Panc1 (cell line): ENCODE measurements around the gene RGMA. TPM values are rescaled to one million over a fixed set of nuclear protein-coding genes. Genes with fewer than 3 reads are reported as not detected.

ENCODE experiments used
- ATAC-seq: fragments of 200-7000 bp; cut with Tn5 transposase; 2 replicates; pipeline ENCODE4 v1.9.1; 2020; ENCODE audit warnings: mild to moderate bottlenecking, moderate library complexity
- BruUV-seq: library from RNA; stranded (reverse); fragments of 400-500 nt; replicated peaks from 2 replicates; lab custom pipeline; 2021; lab: Mats Ljungman, UMichigan
- CTCF ChIA-PET: fragments of 300-600 bp; sonication (Branson Sonifier 250); formaldehyde crosslinking; loops from one replicate; lab custom pipeline; 2022; ENCODE audit warnings: antibody characterized with exemption; lab: Charles Lee
- POLR2A ChIA-PET: fragments of 300-600 bp; sonication (Branson Sonifier 250); formaldehyde crosslinking; loops from one replicate; lab custom pipeline; 2022; ENCODE audit warnings: antibody characterized with exemption; lab: Charles Lee
- DNase-seq: peaks from one replicate; pipeline ENCODE4 v3.0.0-alpha.2; 2010; ENCODE audit warnings: low read depth, low spot score
- H3K27ac ChIP-seq: 2 replicates; pipeline ENCODE4 v1.5.1; 2011; ENCODE audit warnings: mild to moderate bottlenecking, low read length, inconsistent platforms
- H3K27me3 ChIP-seq: fragments of 200-500 bp; sonication (Bioruptor generic); 2 replicates; pipeline ENCODE4 v1.6.0; 2014; ENCODE audit warnings: low read length, inconsistent platforms; ENCODE audit not compliant: control insufficient read depth, insufficient read depth
- H3K36me3 ChIP-seq: fragments of 200-500 bp; sonication (Bioruptor generic); 2 replicates; pipeline ENCODE4 v1.5.1; 2014; ENCODE audit warnings: inconsistent platforms, mild to moderate bottlenecking, low read length, moderate library complexity; ENCODE audit not compliant: control insufficient read depth, insufficient read depth
- H3K4me1 ChIP-seq: 2 replicates; pipeline ENCODE4 v1.5.1; 2011; ENCODE audit warnings: inconsistent platforms, mild to moderate bottlenecking, low read length, moderate library complexity; ENCODE audit not compliant: control insufficient read depth, insufficient read depth
- H3K4me3 ChIP-seq, 2 experiments: 2 replicates each; pipeline ENCODE4 v1.5.1; 2011 to 2012; ENCODE audit warnings: low read depth in 2 of 2, low read length in 2 of 2, mild to moderate bottlenecking in 2 of 2, inconsistent platforms in 1 of 2, moderate library complexity in 1 of 2
- H3K9me3 ChIP-seq: fragments of 200-500 bp; sonication (Bioruptor generic); 2 replicates; pipeline ENCODE4 v1.5.1; 2014; ENCODE audit warnings: low read depth, mild to moderate bottlenecking, inconsistent platforms, low read length, moderate library complexity; ENCODE audit not compliant: control insufficient read depth, insufficient read depth
- CTCF ChIP-seq: fragments of 450-650 bp; IDR thresholded peaks from 2 replicates; pipeline ENCODE4 v1.5.1; 2017; ENCODE audit warnings: mild to moderate bottlenecking
- POLR2AphosphoS5 ChIP-seq: IDR thresholded peaks from 2 replicates; pipeline ENCODE4 v1.6.1; 2012; ENCODE audit warnings: mild to moderate bottlenecking, low read depth, low read length, moderate library complexity
- REST ChIP-seq, 2 experiments: IDR thresholded peaks; 2 replicates each; pipeline ENCODE4 v1.6.1; 2011 to 2012; ENCODE audit warnings: low read depth in 2 of 2, control low read depth in 1 of 2, low read length in 1 of 2, mild to moderate bottlenecking in 1 of 2, moderate library complexity in 1 of 2; ENCODE audit not compliant: insufficient read depth in 1 of 2
- SIN3A ChIP-seq: IDR thresholded peaks from 2 replicates; pipeline ENCODE4 v1.6.1; 2012; ENCODE audit warnings: low read depth, mild to moderate bottlenecking, low read length, moderate library complexity, borderline replicate concordance; ENCODE audit not compliant: insufficient read depth
- TCF7L2 ChIP-seq: IDR thresholded peaks from 2 replicates; pipeline ENCODE4 v1.6.1; 2011; ENCODE audit warnings: mild to moderate bottlenecking, low read depth, low read length, inconsistent platforms
- in situ Hi-C: cut with HindIII; loops from 2 replicates; pipeline ENCODE4 v1.10.0; 2016; ENCODE audit warnings: low sequenced_read_pairs, low pct_unique_long_range_greater_than_20kb
- intact Hi-C: fragments of 100-400 bp; cut with micrococcal nuclease; formaldehyde crosslinking; loops from one replicate; pipeline ENCODE4 v1.10.0; 2022; ENCODE audit not compliant: unreplicated experiment
- total RNA-seq: library from RNA; stranded (reverse); gene quantifications from one replicate; pipeline ENCODE4 v1.2.1, GENCODE V29; 2021; ENCODE audit not compliant: unreplicated experiment

RGMA gene
- total RNA-seq, 1 experiment from 2014 or later: 0.62 TPM

- Histone ChIP-seq H3K4me1 (no peaks in the 10 kb centered on the region), H3K27me3 (no peaks in the 10 kb centered on the region), H3K9me3 (no peaks in the 10 kb centered on the region), H3K27ac (no peak overlapping the region), H3K4me3 (no peak overlapping the region), H3K36me3 (no peaks in the 10 kb centered on the region)
- no TSS peak for BruUV-seq
- no peak for TF ChIP-seq CTCF
- no peak for TF ChIP-seq REST (IDR thresholded peaks at IDR 0.05; ENCODE audit: insufficient read depth in 1 of 2, low read depth in 2 of 2, low read length in 1 of 2)
- TF ChIP-seq POLR2AphosphoS5: no peak
- no peak for TF ChIP-seq SIN3A
- ChIA-PET POLR2A (no interaction called here), CTCF (no interaction called here)
- in situ Hi-C loops: no loop called here
- intact Hi-C loops: no loop called here
- DNase-seq (no peak), ATAC-seq (no peak)
Measured at GRCh38 chr15:93135997-93136397, 47.0 kb upstream of the RGMA start.

GRCh38 chr15:93135459-93135858 lies 46.4 kb upstream of the RGMA start:
- H3K4me1 ChIP-seq: no peaks in the 10 kb centered on the region
- in situ Hi-C loops (no loop called here), intact Hi-C loops (no loop called here)
- no peaks in the 10 kb centered on the region for H3K9me3 ChIP-seq
- POLR2A ChIA-PET: no interaction called here
- no peaks in the 10 kb centered on the region for H3K36me3 ChIP-seq
- H3K27ac ChIP-seq: no peak overlapping the region
- no peak for ATAC-seq
- H3K27me3 ChIP-seq: no peaks in the 10 kb centered on the region
- no TSS peak for BruUV-seq
- CTCF ChIA-PET: no interaction called here
- no peak for TF ChIP-seq SIN3A
- TF ChIP-seq TCF7L2: no peak
- TF ChIP-seq POLR2AphosphoS5: no peak
- TF ChIP-seq CTCF: no peak
- no peak for TF ChIP-seq REST (IDR thresholded peaks at IDR 0.05; ENCODE audit: insufficient read depth in 1 of 2, low read depth in 2 of 2, low read length in 1 of 2)
- no peak for DNase-seq
- H3K4me3 ChIP-seq: no peak overlapping the region
